Body of pancreas (tissue), 4 donors: ENCODE results near the gene CCT8. TPM values are rescaled to one million over a fixed set of nuclear protein-coding genes. Genes with fewer than 3 reads are reported as not detected.
A peak's percentile ranks its signal among the peaks of the same experiment; 100 is the strongest.

Source experiments
- ATAC-seq: fragments of 150-250 bp; one replicate; pipeline ENCODE4 v1.9.1; 2016
- DNase-seq, 4 donors: peaks; one replicate each; pipeline ENCODE4 v3.0.0-alpha.2; 2019
- H3K27ac ChIP-seq, 4 donors: fragments of 200-600 bp; sonication (generic); 1 replicate in 3 of 4; 2 replicates in 1 of 4; pipeline versions ENCODE4 v1.5.1 to v1.6.1; 2016 to 2019; ENCODE audit warnings: mild to moderate bottlenecking in 1 of 4, mixed read lengths in 1 of 4, moderate library complexity in 1 of 4
- H3K27me3 ChIP-seq, 2 donors: fragments of 200-600 bp; sonication (generic); one replicate each; pipeline ENCODE4 v1.6.0; 2016; ENCODE audit warnings: mild to moderate bottlenecking in 1 of 2
- H3K36me3 ChIP-seq, 2 donors: fragments of 200-600 bp; sonication (generic); replicated peaks in 1 of 2; 2 replicates each; pipeline ENCODE4 v1.5.1; 2016; ENCODE audit warnings: low read depth in 2 of 2; ENCODE audit not compliant: insufficient read depth in 1 of 2
- H3K4me1 ChIP-seq: fragments of 200-600 bp; sonication (generic); one replicate; pipeline ENCODE4 v1.6.0; 2016
- H3K4me3 ChIP-seq, 2 donors: fragments of 200-600 bp; sonication (generic); 1 replicate in 1 of 2; 2 replicates in 1 of 2; pipeline ENCODE4 v1.5.1; 2016 to 2019
- H3K9me3 ChIP-seq, 3 donors: fragments of 200-600 bp; sonication (generic); 1 replicate in 2 of 3; 2 replicates in 1 of 3; pipeline ENCODE4 v1.5.1; 2016
- CTCF ChIP-seq, 7 experiments: fragments of 450-650 bp in 4 of 7; fragments of 200-600 bp in 3 of 7; sonication (generic) in 3 of 7; IDR thresholded peaks; one replicate each; pipeline ENCODE4 v1.5.1; 2016 to 2019; ENCODE audit warnings: antibody characterized with exemption in 7 of 7
- POLR2A ChIP-seq, 3 donors: fragments of 450-650 bp; IDR thresholded peaks; one replicate each; pipeline ENCODE4 v1.6.1; 2016; ENCODE audit warnings: antibody characterized with exemption in 3 of 3, mild to moderate bottlenecking in 2 of 3
- WGBS, 2 donors: methylation state at CpG; one replicate each; pipeline ENCODE4 v1.1.5; 2017; 5-methylcytosine and 5-hydroxymethylcytosine counted together
- intact Hi-C: fragments of 100-400 bp; cut with DNase I; formaldehyde crosslinking; loops from one replicate; pipeline ENCODE4 v1.15.1; 2023
- total RNA-seq, 2 donors: library from RNA; depleted of rRNA; stranded (reverse); fragments of >200 nt; gene quantifications; one replicate each; pipeline ENCODE4 v1.1.0, GENCODE V29; 2016

The CCT8 gene, protein sequence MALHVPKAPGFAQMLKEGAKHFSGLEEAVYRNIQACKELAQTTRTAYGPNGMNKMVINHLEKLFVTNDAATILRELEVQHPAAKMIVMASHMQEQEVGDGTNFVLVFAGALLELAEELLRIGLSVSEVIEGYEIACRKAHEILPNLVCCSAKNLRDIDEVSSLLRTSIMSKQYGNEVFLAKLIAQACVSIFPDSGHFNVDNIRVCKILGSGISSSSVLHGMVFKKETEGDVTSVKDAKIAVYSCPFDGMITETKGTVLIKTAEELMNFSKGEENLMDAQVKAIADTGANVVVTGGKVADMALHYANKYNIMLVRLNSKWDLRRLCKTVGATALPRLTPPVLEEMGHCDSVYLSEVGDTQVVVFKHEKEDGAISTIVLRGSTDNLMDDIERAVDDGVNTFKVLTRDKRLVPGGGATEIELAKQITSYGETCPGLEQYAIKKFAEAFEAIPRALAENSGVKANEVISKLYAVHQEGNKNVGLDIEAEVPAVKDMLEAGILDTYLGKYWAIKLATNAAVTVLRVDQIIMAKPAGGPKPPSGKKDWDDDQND
- total RNA-seq = 10 to 100 TPM; 46.1 to 73.4 TPM

DNA sequence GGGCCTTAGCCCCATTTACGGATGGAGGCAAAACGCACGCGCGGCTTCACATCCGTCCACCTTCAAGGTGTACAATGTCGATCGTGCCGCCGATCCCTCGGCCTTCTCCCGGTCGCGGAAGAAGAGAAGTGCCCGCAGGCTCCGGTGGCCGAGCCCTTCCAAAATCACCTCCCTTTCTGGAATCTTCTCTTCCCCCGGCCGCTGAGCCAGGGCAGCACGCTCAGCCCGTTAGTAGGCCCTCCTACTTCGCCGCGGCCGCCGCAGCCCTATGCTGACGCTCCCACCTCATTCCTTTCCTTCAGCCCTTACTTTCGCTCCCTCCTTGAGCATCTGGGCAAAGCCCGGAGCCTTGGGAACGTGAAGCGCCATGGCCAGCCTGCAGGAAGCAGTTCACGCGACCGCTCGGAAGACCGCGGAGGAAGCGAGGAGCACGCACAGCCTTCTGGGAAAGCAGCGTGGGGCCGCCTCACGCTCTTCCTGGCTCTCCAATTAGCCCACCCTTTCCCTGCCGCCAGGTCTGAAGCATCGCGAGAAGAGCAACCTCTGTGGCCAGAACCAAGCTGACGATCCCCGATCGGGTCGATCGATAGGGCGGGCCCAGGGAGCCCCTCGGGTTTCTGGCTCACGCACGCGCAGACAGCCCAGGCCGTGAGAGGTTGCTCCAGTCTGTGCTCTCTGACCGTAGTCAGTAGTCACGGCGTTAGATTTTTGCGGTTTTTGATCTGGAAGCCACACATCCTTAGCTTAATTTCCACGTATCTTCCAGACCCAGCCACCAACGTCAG lies at the start of gene CCT8:
TSS of gene CCT8 (minus strand) at position 427 of the 785 bp plus-strand sequence. CDS start at position 369, 58 bp downstream.
- H3K27me3 ChIP-seq = no peaks in the 10 kb centered on the region
- peaks cover 0 to 6% of the 10 kb centered on the region in 2 donors for H3K36me3 ChIP-seq
- ATAC-seq (peak; percentile 97), DNase-seq (peak; percentile 99)
- WGBS, 2 donors = 0% methylated on average over 21 to 62 of the region's 62 CpGs
- intact Hi-C loops = no loop called here
- H3K4me1 ChIP-seq = peaks cover 21% of the 10 kb centered on the region
- H3K9me3 ChIP-seq = no peaks in the 10 kb centered on the region
- H3K4me3 ChIP-seq = peak within 1 kb of the TSS; percentile 82 to 91
- H3K27ac ChIP-seq = peak within 1 kb of the TSS; percentile 75 to 90 (median 86)
- TF ChIP-seq POLR2A (IDR thresholded peaks at IDR 0.05) (peak; percentile 79 to 97 (median 93)), CTCF (IDR thresholded peaks at IDR 0.05) (peak in 1 of 7 experiments; percentile 17)

- Histone ChIP-seq H3K27me3 (no peaks in the 10 kb centered on the region), H3K4me3 (no peak overlapping the region), H3K4me1 (no peaks in the 10 kb centered on the region), H3K27ac (no peak overlapping the region), H3K9me3 (no peaks in the 10 kb centered on the region), H3K36me3 (no peaks in the 10 kb centered on the region)
- intact Hi-C loops = no loop called here
- DNase-seq (no peak), ATAC-seq (no peak)
- TF ChIP-seq POLR2A (IDR thresholded peaks at IDR 0.05) (no peak), CTCF (IDR thresholded peaks at IDR 0.05) (no peak)
- WGBS, 2 donors = 88 to 100% methylated on average over 1 of the region's 1 CpG
Measured at GRCh38 chr21:29121759-29122158, 48.3 kb upstream of the CCT8 start.

- WGBS, 2 donors = 85 to 88% methylated on average over 3 of the region's 3 CpGs
- ATAC-seq = no peak
- H3K4me3 ChIP-seq = no peak overlapping the region
- no peak overlapping the region for H3K27ac ChIP-seq
- no peaks in the 10 kb centered on the region for H3K9me3 ChIP-seq
- no peaks in the 10 kb centered on the region for H3K4me1 ChIP-seq
- no peaks in the 10 kb centered on the region for H3K27me3 ChIP-seq
- DNase-seq = no peak
- intact Hi-C loops = no loop called here
- H3K36me3 ChIP-seq = no peaks in the 10 kb centered on the region
- TF ChIP-seq CTCF (IDR thresholded peaks at IDR 0.05) = no peak
Measured at GRCh38 chr21:29117372-29117955, 44.0 kb upstream of the CCT8 start.

DNA sequence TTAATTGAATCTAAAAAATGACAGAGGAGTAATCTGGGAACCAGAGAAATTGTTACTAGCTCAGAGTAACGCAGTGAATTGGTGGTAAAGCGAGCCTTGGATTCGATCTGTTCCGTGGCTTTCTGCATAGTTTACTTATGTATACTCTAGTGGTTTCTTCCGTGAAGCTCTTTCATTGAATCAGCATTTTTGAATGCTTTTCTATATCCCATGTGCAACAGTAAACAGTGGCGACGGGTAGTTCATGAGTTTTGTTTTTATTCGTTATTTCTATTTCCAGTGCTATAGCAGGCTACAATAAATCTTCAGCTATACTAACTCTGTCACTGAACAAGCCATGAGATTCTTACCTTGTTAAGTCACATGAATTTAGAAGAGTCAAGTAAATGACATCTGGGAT lies 42.5 kb upstream of the CCT8 start:
- Histone ChIP-seq H3K27me3 (no peaks in the 10 kb centered on the region), H3K4me1 (no peaks in the 10 kb centered on the region), H3K9me3 (no peaks in the 10 kb centered on the region), H3K4me3 (no peak overlapping the region), H3K27ac (no peak overlapping the region), H3K36me3 (no peaks in the 10 kb centered on the region)
- WGBS, 2 donors = 90% methylated on average over 8 of the region's 8 CpGs
- DNase-seq = no peak
- intact Hi-C loops = no loop called here
- no peak for ATAC-seq
- no peak for TF ChIP-seq POLR2A (IDR thresholded peaks at IDR 0.05)
- TF ChIP-seq CTCF (IDR thresholded peaks at IDR 0.05) = no peak
